Endometrium (tissue), 2 donors: Measurements from ENCODE around the gene MTUS2.
A peak's percentile ranks its signal among the peaks of the same experiment; 100 is the strongest.

Experiments used
- FAIRE-seq: peaks from 2 replicates; lab custom pipeline; 2012; peaks lifted over from hg19 to GRCh38; lab: Jason Lieb, UNC
- donor health status: control.
- donor health status: control.

Gene MTUS2

GRCh38 chr13:29484796-29485195 lies 664.7 kb downstream of the MTUS2 start:
- FAIRE-seq: no peak

- FAIRE-seq: no peak
Measured at GRCh38 chr13:29486551-29486950, 666.4 kb downstream of the MTUS2 start.

- FAIRE-seq: no peak
Measured at GRCh38 chr13:29487466-29488454, 667.6 kb downstream of the MTUS2 start.

- no peak for FAIRE-seq
Measured at GRCh38 chr13:29489650-29490560, 669.8 kb downstream of the MTUS2 start.

GRCh38 chr13:29490561-29490885 lies 670.4 kb downstream of the MTUS2 start:
- no peak for FAIRE-seq

- FAIRE-seq: no peak
Measured at GRCh38 chr13:29491248-29491647, 671.1 kb downstream of the MTUS2 start.

- FAIRE-seq: no peak
Measured at GRCh38 chr13:29493796-29494195, 673.7 kb downstream of the MTUS2 start.

GRCh38 chr13:29494520-29494919 lies 674.4 kb downstream of the MTUS2 start:
- FAIRE-seq: no peak

- FAIRE-seq: no peak
Measured at GRCh38 chr13:29496241-29496712, 676.1 kb downstream of the MTUS2 start.

- FAIRE-seq: peak; percentile 4
Measured at GRCh38 chr13:29497137-29497654, 677.1 kb downstream of the MTUS2 start.

GRCh38 chr13:29498426-29499040 lies 678.4 kb downstream of the MTUS2 start:
- FAIRE-seq: no peak

- FAIRE-seq: no peak
Measured at GRCh38 chr13:29499506-29500165, 679.5 kb downstream of the MTUS2 start.

- FAIRE-seq: no peak
Measured at GRCh38 chr13:29500386-29500785, 680.2 kb downstream of the MTUS2 start.

- no peak for FAIRE-seq
Measured at GRCh38 chr13:29501674-29502073, 681.5 kb downstream of the MTUS2 start.

- no peak for FAIRE-seq
Measured at GRCh38 chr13:29502391-29503008, 682.4 kb downstream of the MTUS2 start.

GRCh38 chr13:29503041-29503837 lies 683.1 kb downstream of the MTUS2 start:
- no peak for FAIRE-seq

GRCh38 chr13:29504691-29505090 lies 684.6 kb downstream of the MTUS2 start:
- no peak for FAIRE-seq

- no peak for FAIRE-seq
Measured at GRCh38 chr13:29505511-29505910, 685.4 kb downstream of the MTUS2 start.

GRCh38 chr13:29505950-29506349 lies 685.8 kb downstream of the MTUS2 start:
- no peak for FAIRE-seq

- no peak for FAIRE-seq
Measured at GRCh38 chr13:29507356-29507755, 687.2 kb downstream of the MTUS2 start.
